Measurements from ENCODE around the gene ITPK1. TPM values are rescaled to one million over a fixed set of nuclear protein-coding genes. Genes with fewer than 3 reads are reported as not detected.

ITPK1 gene
- total and polyA plus RNA-seq, 2 experiments from 2014 or later, result 35.9 to 101 TPM

DNA sequence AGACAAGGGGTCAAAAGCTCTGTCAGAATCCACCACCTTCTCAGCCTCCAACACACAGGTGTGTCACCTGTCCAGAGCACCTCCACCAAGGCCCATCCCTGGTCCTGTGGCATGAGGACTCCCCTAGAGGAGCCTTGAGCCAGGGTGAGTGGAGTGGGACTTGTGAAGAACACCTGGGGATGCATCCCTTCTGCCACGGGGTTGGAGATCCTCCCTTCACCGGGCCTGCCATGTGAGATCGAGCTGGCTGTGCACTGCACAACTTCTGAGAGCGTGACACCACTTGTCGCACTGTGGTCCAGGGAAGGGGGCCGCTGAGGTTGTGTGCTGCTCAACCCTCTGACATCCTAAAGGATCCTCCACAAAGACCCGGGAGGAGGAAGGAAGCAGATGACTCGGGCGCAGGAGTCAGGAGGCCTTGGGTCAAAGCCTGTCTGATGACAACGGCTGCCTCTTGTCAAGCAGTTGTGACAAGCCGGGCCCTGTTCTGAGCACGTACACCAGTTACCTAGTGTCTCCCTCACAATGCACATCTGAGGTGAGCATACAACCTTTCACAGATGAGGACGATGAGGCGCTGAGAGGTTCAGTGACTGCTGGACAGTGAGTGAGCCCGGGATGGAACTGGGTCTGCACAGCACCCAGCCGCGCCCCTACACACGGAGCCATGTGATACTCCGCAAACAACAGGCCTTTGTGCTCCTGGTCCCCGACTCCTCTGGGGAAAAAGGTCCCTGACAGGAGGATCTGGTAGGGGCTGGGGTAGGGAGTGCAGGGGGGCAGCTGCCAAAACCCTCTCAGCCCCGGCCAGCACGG lies 157.1 kb downstream of the ITPK1 start:
- ATAC-seq, result no peak

More for the DNA sequence above, 157.1 kb downstream of the ITPK1 start:
- peaks cover 28% of the 10 kb centered on the region for H3K36me3 Mint-ChIP-seq (ENCODE audit: low read depth)
- H4K20me1 ChIP-seq (replicated peaks; ENCODE audit: insufficient read depth), result peaks cover 3% of the 10 kb centered on the region; the same call in 1 of the 2 replicates
- no peaks in the 10 kb centered on the region for H3K36me3 ChIP-seq (ENCODE audit: insufficient read depth)
- H3K4me1 Mint-ChIP-seq, result peaks cover 16% of the 10 kb centered on the region
- no peaks in the 10 kb centered on the region for H3K27me3 ChIP-seq (ENCODE audit: insufficient read depth)
- no peak overlapping the region for H3K27ac Mint-ChIP-seq
- TF ChIP-seq NANOG (IDR thresholded peaks at IDR 0.05; ENCODE audit: borderline replicate concordance) (no peak), POLR2AphosphoS5 (IDR thresholded peaks at IDR 0.05; ENCODE audit: low read depth) (no peak), ZNF114 (CRISPR knock-in tag; IDR thresholded peaks at IDR 0.05) (no peak), CREB1 (CRISPR knock-in tag; IDR thresholded peaks at IDR 0.05; ENCODE audit: low read depth) (no peak), STAT1 (IDR thresholded peaks at IDR 0.05; ENCODE audit: unreplicated experiment) (no peak), EZH2phosphoT487 (IDR thresholded peaks at IDR 0.05; ENCODE audit: unreplicated experiment) (no peak), ZNF331 (CRISPR knock-in tag; IDR thresholded peaks at IDR 0.05; ENCODE audit: low read depth) (no peak), JUNB (IDR thresholded peaks at IDR 0.05; ENCODE audit: unreplicated experiment) (no peak), EZH2 (IDR thresholded peaks at IDR 0.05; ENCODE audit: low read depth, unreplicated experiment) (no peak)
- TF ChIP-seq, protein P1, sequence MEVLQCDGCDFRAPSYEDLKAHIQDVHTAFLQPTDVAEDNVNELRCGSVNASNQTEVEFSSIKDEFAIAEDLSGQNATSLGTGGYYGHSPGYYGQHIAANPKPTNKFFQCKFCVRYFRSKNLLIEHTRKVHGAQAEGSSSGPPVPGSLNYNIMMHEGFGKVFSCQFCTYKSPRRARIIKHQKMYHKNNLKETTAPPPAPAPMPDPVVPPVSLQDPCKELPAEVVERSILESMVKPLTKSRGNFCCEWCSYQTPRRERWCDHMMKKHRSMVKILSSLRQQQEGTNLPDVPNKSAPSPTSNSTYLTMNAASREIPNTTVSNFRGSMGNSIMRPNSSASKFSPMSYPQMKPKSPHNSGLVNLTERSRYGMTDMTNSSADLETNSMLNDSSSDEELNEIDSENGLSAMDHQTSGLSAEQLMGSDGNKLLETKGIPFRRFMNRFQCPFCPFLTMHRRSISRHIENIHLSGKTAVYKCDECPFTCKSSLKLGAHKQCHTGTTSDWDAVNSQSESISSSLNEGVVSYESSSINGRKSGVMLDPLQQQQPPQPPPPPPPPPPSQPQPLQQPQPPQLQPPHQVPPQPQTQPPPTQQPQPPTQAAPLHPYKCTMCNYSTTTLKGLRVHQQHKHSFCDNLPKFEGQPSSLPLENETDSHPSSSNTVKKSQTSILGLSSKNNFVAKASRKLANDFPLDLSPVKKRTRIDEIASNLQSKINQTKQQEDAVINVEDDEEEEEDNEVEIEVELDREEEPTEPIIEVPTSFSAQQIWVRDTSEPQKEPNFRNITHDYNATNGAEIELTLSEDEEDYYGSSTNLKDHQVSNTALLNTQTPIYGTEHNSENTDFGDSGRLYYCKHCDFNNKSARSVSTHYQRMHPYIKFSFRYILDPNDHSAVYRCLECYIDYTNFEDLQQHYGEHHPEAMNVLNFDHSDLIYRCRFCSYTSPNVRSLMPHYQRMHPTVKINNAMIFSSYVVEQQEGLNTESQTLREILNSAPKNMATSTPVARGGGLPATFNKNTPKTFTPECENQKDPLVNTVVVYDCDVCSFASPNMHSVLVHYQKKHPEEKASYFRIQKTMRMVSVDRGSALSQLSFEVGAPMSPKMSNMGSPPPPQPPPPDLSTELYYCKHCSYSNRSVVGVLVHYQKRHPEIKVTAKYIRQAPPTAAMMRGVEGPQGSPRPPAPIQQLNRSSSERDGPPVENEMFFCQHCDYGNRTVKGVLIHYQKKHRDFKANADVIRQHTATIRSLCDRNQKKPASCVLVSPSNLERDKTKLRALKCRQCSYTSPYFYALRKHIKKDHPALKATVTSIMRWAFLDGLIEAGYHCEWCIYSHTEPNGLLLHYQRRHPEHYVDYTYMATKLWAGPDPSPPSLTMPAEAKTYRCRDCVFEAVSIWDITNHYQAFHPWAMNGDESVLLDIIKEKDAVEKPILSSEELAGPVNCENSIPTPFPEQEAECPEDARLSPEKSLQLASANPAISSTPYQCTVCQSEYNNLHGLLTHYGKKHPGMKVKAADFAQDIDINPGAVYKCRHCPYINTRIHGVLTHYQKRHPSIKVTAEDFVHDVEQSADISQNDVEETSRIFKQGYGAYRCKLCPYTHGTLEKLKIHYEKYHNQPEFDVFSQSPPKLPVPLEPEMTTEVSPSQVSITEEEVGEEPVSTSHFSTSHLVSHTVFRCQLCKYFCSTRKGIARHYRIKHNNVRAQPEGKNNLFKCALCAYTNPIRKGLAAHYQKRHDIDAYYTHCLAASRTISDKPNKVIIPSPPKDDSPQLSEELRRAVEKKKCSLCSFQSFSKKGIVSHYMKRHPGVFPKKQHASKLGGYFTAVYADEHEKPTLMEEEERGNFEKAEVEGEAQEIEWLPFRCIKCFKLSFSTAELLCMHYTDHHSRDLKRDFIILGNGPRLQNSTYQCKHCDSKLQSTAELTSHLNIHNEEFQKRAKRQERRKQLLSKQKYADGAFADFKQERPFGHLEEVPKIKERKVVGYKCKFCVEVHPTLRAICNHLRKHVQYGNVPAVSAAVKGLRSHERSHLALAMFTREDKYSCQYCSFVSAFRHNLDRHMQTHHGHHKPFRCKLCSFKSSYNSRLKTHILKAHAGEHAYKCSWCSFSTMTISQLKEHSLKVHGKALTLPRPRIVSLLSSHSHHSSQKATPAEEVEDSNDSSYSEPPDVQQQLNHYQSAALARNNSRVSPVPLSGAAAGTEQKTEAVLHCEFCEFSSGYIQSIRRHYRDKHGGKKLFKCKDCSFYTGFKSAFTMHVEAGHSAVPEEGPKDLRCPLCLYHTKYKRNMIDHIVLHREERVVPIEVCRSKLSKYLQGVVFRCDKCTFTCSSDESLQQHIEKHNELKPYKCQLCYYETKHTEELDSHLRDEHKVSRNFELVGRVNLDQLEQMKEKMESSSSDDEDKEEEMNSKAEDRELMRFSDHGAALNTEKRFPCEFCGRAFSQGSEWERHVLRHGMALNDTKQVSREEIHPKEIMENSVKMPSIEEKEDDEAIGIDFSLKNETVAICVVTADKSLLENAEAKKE (CRISPR knock-in tag; IDR thresholded peaks at IDR 0.05), result no peak
- TF ChIP-seq, protein P2, sequence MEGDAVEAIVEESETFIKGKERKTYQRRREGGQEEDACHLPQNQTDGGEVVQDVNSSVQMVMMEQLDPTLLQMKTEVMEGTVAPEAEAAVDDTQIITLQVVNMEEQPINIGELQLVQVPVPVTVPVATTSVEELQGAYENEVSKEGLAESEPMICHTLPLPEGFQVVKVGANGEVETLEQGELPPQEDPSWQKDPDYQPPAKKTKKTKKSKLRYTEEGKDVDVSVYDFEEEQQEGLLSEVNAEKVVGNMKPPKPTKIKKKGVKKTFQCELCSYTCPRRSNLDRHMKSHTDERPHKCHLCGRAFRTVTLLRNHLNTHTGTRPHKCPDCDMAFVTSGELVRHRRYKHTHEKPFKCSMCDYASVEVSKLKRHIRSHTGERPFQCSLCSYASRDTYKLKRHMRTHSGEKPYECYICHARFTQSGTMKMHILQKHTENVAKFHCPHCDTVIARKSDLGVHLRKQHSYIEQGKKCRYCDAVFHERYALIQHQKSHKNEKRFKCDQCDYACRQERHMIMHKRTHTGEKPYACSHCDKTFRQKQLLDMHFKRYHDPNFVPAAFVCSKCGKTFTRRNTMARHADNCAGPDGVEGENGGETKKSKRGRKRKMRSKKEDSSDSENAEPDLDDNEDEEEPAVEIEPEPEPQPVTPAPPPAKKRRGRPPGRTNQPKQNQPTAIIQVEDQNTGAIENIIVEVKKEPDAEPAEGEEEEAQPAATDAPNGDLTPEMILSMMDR (conservative IDR thresholded peaks at IDR 0.05; ENCODE audit: low read depth in 2 of 2), result no peak
- TF ChIP-seq, protein P3, sequence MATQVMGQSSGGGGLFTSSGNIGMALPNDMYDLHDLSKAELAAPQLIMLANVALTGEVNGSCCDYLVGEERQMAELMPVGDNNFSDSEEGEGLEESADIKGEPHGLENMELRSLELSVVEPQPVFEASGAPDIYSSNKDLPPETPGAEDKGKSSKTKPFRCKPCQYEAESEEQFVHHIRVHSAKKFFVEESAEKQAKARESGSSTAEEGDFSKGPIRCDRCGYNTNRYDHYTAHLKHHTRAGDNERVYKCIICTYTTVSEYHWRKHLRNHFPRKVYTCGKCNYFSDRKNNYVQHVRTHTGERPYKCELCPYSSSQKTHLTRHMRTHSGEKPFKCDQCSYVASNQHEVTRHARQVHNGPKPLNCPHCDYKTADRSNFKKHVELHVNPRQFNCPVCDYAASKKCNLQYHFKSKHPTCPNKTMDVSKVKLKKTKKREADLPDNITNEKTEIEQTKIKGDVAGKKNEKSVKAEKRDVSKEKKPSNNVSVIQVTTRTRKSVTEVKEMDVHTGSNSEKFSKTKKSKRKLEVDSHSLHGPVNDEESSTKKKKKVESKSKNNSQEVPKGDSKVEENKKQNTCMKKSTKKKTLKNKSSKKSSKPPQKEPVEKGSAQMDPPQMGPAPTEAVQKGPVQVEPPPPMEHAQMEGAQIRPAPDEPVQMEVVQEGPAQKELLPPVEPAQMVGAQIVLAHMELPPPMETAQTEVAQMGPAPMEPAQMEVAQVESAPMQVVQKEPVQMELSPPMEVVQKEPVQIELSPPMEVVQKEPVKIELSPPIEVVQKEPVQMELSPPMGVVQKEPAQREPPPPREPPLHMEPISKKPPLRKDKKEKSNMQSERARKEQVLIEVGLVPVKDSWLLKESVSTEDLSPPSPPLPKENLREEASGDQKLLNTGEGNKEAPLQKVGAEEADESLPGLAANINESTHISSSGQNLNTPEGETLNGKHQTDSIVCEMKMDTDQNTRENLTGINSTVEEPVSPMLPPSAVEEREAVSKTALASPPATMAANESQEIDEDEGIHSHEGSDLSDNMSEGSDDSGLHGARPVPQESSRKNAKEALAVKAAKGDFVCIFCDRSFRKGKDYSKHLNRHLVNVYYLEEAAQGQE (IDR thresholded peaks at IDR 0.05; ENCODE audit: unreplicated experiment), result no peak
- TF ChIP-seq, protein P4, sequence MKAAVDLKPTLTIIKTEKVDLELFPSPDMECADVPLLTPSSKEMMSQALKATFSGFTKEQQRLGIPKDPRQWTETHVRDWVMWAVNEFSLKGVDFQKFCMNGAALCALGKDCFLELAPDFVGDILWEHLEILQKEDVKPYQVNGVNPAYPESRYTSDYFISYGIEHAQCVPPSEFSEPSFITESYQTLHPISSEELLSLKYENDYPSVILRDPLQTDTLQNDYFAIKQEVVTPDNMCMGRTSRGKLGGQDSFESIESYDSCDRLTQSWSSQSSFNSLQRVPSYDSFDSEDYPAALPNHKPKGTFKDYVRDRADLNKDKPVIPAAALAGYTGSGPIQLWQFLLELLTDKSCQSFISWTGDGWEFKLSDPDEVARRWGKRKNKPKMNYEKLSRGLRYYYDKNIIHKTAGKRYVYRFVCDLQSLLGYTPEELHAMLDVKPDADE (IDR thresholded peaks at IDR 0.05), result no peak
- H3K27me3 Mint-ChIP-seq (ENCODE audit: insufficient read depth, low read depth, poor library complexity), result peaks cover 16% of the 10 kb centered on the region
- no peaks in the 10 kb centered on the region for H3F3A ChIP-seq (replicated peaks; ENCODE audit: low read depth)
- no peak overlapping the region for H3K4me2 ChIP-seq
- H2AFZ ChIP-seq, result no peak overlapping the region
- no peaks in the 10 kb centered on the region for H3K79me2 ChIP-seq (replicated peaks; ENCODE audit: insufficient read depth)
- H3K27ac ChIP-seq (ENCODE audit: low read depth), result no peak overlapping the region
- no peaks in the 10 kb centered on the region for H3K9me2 ChIP-seq (ENCODE audit: insufficient read depth)
- no peak overlapping the region for H3K4me3 Mint-ChIP-seq
- no peaks in the 10 kb centered on the region for H3K9me3 Mint-ChIP-seq
- H3K4me1 ChIP-seq (ENCODE audit: insufficient read depth), result peaks cover 7% of the 10 kb centered on the region; the same call in 1 of the 2 replicates
- no peak overlapping the region for H3K4me3 ChIP-seq
- DNase-seq (ENCODE audit: low spot score), result no peak

Measured in GM23338 (cell line).